Adrenal gland (tissue), 12 donors: ENCODE results near the gene MRPL33. TPM values are rescaled to one million over a fixed set of nuclear protein-coding genes. Genes with fewer than 3 reads are reported as not detected.

ENCODE experiments used
- DNase-seq, 7 donors: peaks; one replicate each; pipeline ENCODE4 v3.0.0-alpha.2; 2019 to 2020
- H3K27ac ChIP-seq, 5 donors: fragments of 200-600 bp; sonication (generic) in 4 of 5; 1 replicate in 3 of 5; 2 replicates in 2 of 5; pipeline versions ENCODE4 v1.5.1 to v1.8.0; 2016 to 2020; ENCODE audit warnings: mild to moderate bottlenecking in 1 of 5
- H3K27me3 ChIP-seq: fragments of 200-600 bp; 2 replicates; pipeline ENCODE4 v1.8.0; 2021
- H3K36me3 ChIP-seq, 2 donors: fragments of 200-600 bp; replicated peaks in 1 of 2; 1 replicate in 1 of 2; 2 replicates in 1 of 2; pipeline versions ENCODE4 v1.5.1 to v1.8.0; 2018 to 2022
- H3K4me1 ChIP-seq, 2 donors: fragments of 200-600 bp; replicated peaks in 1 of 2; 1 replicate in 1 of 2; 2 replicates in 1 of 2; pipeline versions ENCODE4 v1.5.1 to v1.8.0; 2018 to 2021
- H3K4me3 ChIP-seq, 4 donors: fragments of 200-600 bp; sonication (generic) in 3 of 4; one replicate each; pipeline ENCODE4 v1.5.1; 2016 to 2018
- H3K9me3 ChIP-seq, 3 donors: fragments of 200-600 bp; sonication (generic) in 1 of 3; replicated peaks in 1 of 3; 1 replicate in 2 of 3; 2 replicates in 1 of 3; pipeline versions ENCODE4 v1.5.1 to v1.8.0; 2016 to 2021
- CTCF ChIP-seq, 6 experiments: fragments of 450-650 bp in 4 of 6; fragments of 200-600 bp in 2 of 6; sonication (generic) in 1 of 6; IDR thresholded peaks; 1 replicate in 5 of 6; 2 replicates in 1 of 6; pipeline versions ENCODE4 v1.5.1 to v1.8.0; 2016 to 2021; ENCODE audit warnings: antibody characterized with exemption in 6 of 6, mild to moderate bottlenecking in 2 of 6, moderate library complexity in 1 of 6
- POLR2A ChIP-seq, 2 donors: fragments of 450-650 bp; IDR thresholded peaks; one replicate each; pipeline ENCODE4 v1.6.1; 2017; ENCODE audit warnings: antibody characterized with exemption in 2 of 2, mild to moderate bottlenecking in 2 of 2, moderate library complexity in 1 of 2
- WGBS, 4 donors: extraction: QIAGEN DNeasy Blood & Tissue Kit in 2 of 4; methylation state at CpG; one replicate each; pipeline versions ENCODE4 v1.1.5 to v1.1.7; 2013 to 2017; 5-methylcytosine and 5-hydroxymethylcytosine counted together
- intact Hi-C, 2 donors: fragments of 100-400 bp; cut with DNase I; formaldehyde crosslinking; loops; one replicate each; pipeline versions ENCODE4 v1.14.1 to v1.15.0; 2022 to 2023
- polyA plus RNA-seq, 3 donors: library from polyadenylated mRNA; stranded (reverse); fragments of 200-250 nt in 2 of 3; fragments of 350-450 nt in 1 of 3; fragmentation: Illumina TruSeq in 1 of 3; extraction: RNeasy Lipid Tissue Mini Kit (QIAGEN cat#74804) in 1 of 3; gene quantifications; one replicate each; pipeline ENCODE4 v1.2.3, GENCODE V29; 2013 to 2014
- total RNA-seq, 9 donors: library from RNA; depleted of rRNA in 4 of 9; stranded (reverse); fragments of >200 nt in 4 of 9; fragments of 120-200 nt in 1 of 9; fragmentation: NEBNext Ultra II Directional in 1 of 9; extraction: Animal tissue kit (Norgen Biotek cat#: 25700) in 1 of 9; gene quantifications; one replicate each; pipeline versions ENCODE4 v1.1.0 to v1.2.4, GENCODE V29; 2013 to 2023
- donor health status: healthy with polysubstance abuse.
- donor health status: Bipolar disorder and iron deficiency.
- donor health status: DM: yes; HTN: yes; CAD: no.
- donor health status: DM: no; HTN: no; CAD: no.
- donor health status: DM: no; HTN: no; CAD: no.
- donor health status: DM: yes; HTN: yes; CAD: no.

The MRPL33 gene
- total and polyA plus RNA-seq, 12 donors: 211 to 1,020 (median 485) TPM

GRCh38 chr2:27724191-27724590 lies 47.3 kb upstream of the MRPL33 start:
- Histone ChIP-seq H3K4me3 (no peak overlapping the region), H3K9me3 (no peaks in the 10 kb centered on the region), H3K4me1 (peaks cover 13 to 47% of the 10 kb centered on the region in 2 donors), H3K36me3 (no peaks in the 10 kb centered on the region), H3K27ac (peak overlapping the region; percentile 74 to 90 (median 85)), H3K27me3 (no peaks in the 10 kb centered on the region)
- DNase-seq: peak in 4 of 7 donors; percentile 55 to 78 (median 66)
- intact Hi-C loops: no loop called here
- WGBS, 4 donors: 44 to 54% (median 50%) methylated on average over 2 to 3 of the region's 3 CpGs
- TF ChIP-seq POLR2A (IDR thresholded peaks at IDR 0.05) (peak in 1 of 2 donors; percentile 35), CTCF (IDR thresholded peaks at IDR 0.05) (no peak)

GRCh38 chr2:27724905-27725701 lies 46.4 kb upstream of the MRPL33 start:
- intact Hi-C loops: no loop called here
- no peaks in the 10 kb centered on the region for H3K9me3 ChIP-seq
- peak in 6 of 7 donors; percentile 65 to 81 (median 76) for DNase-seq

GRCh38 chr2:27727257-27727656 lies 44.3 kb upstream of the MRPL33 start:
- peaks cover 25 to 71% of the 10 kb centered on the region in 2 donors for H3K4me1 ChIP-seq
- WGBS, 4 donors: 36 to 42% (median 40%) methylated on average over 9 of the region's 9 CpGs
- TF ChIP-seq POLR2A (IDR thresholded peaks at IDR 0.05) (peak in 1 of 2 donors; percentile 58), CTCF (IDR thresholded peaks at IDR 0.05) (no peak)
- no peaks in the 10 kb centered on the region for H3K9me3 ChIP-seq
- no peak overlapping the region for H3K4me3 ChIP-seq
- peak; percentile 78 to 96 (median 91) for DNase-seq
- H3K27ac ChIP-seq: peak overlapping the region in 4 of 5 donors; percentile 26 to 80 (median 64)
- no peaks in the 10 kb centered on the region for H3K36me3 ChIP-seq
- intact Hi-C loops: no loop called here
- no peaks in the 10 kb centered on the region for H3K27me3 ChIP-seq

More at GRCh38 chr2:27724905-27725701, 46.4 kb upstream of the MRPL33 start:
- H3K36me3 ChIP-seq: no peaks in the 10 kb centered on the region
- peaks cover 13 to 53% of the 10 kb centered on the region in 2 donors for H3K4me1 ChIP-seq
- H3K27ac ChIP-seq: peak overlapping the region; percentile 74 to 90 (median 85)
- TF ChIP-seq POLR2A (IDR thresholded peaks at IDR 0.05) (peak; percentile 33 to 49), CTCF (IDR thresholded peaks at IDR 0.05) (no peak)
- WGBS, 4 donors: 40 to 44% (median 42%) methylated on average over 5 of the region's 5 CpGs
- no peak overlapping the region for H3K4me3 ChIP-seq
- no peaks in the 10 kb centered on the region for H3K27me3 ChIP-seq

GRCh38 chr2:27728081-27728858 lies 43.2 kb upstream of the MRPL33 start:
- TF ChIP-seq CTCF (IDR thresholded peaks at IDR 0.05): no peak
- no peak for TF ChIP-seq POLR2A (IDR thresholded peaks at IDR 0.05)
- no peaks in the 10 kb centered on the region for H3K36me3 ChIP-seq
- no peaks in the 10 kb centered on the region for H3K9me3 ChIP-seq
- H3K4me1 ChIP-seq: peaks cover 25 to 71% of the 10 kb centered on the region in 2 donors
- 74 to 88% (median 82%) methylated on average over 4 to 5 of the region's 5 CpGs for WGBS, 4 donors
- H3K27me3 ChIP-seq: no peaks in the 10 kb centered on the region
- intact Hi-C loops: no loop called here
- no peak overlapping the region for H3K4me3 ChIP-seq
- peak in 1 of 7 donors; percentile 46 for DNase-seq
- peak overlapping the region in 3 of 5 donors; percentile 35 to 80 (median 71) for H3K27ac ChIP-seq
